Immature natural killer cell (primary cell): Measurements from ENCODE around the gene TSSK2. TPM values are rescaled to one million over a fixed set of nuclear protein-coding genes. Genes with fewer than 3 reads are reported as not detected.

Source experiments
- DNase-seq, 3 donors: peaks; one replicate each; pipeline ENCODE4 v3.0.0; 2022; ENCODE audit warnings: mixed read lengths in 1 of 3
- H3K27ac Mint-ChIP-seq, 6 donors: one replicate each; pipeline ENCODE4 v1.8.0; 2020; ENCODE audit warnings: mixed read lengths in 6 of 6, mild to moderate bottlenecking in 5 of 6, inconsistent platforms in 4 of 6, moderate library complexity in 3 of 6
- H3K27me3 Mint-ChIP-seq, 3 donors: one replicate each; pipeline ENCODE4 v1.8.0; 2020 to 2021; ENCODE audit warnings: low read depth in 3 of 3, mild to moderate bottlenecking in 3 of 3, mixed read lengths in 3 of 3, moderate library complexity in 3 of 3, inconsistent platforms in 1 of 3
- H3K36me3 Mint-ChIP-seq, 3 donors: one replicate each; pipeline ENCODE4 v1.8.0; 2020; ENCODE audit warnings: mixed read lengths in 3 of 3, inconsistent platforms in 2 of 3, mild to moderate bottlenecking in 2 of 3
- H3K4me1 Mint-ChIP-seq, 2 donors: one replicate each; pipeline ENCODE4 v1.8.0; 2020; ENCODE audit warnings: inconsistent platforms in 2 of 2, mild to moderate bottlenecking in 2 of 2, mixed read lengths in 2 of 2, moderate library complexity in 1 of 2
- H3K4me3 Mint-ChIP-seq, 5 donors: one replicate each; pipeline ENCODE4 v1.8.0; 2020; ENCODE audit warnings: mild to moderate bottlenecking in 5 of 5, mixed read lengths in 5 of 5, inconsistent platforms in 3 of 5, moderate library complexity in 3 of 5
- H3K9me3 Mint-ChIP-seq, 6 donors: one replicate each; pipeline ENCODE4 v1.8.0; 2020; ENCODE audit warnings: mild to moderate bottlenecking in 6 of 6, mixed read lengths in 6 of 6, inconsistent platforms in 4 of 6, moderate library complexity in 3 of 6
- polyA plus RNA-seq, 3 donors: library from polyadenylated mRNA; unstranded; fragments of 300-500 nt; fragmentation: Illumina TruSeq; gene quantifications; one replicate each; pipeline ENCODE4 v1.2.3, GENCODE V29; 2021

TSSK2 gene
- polyA plus RNA-seq, 3 donors from 2014 or later, result not detected

GRCh38 chr22:19167106-19167869 is 36.2 kb downstream of the TSSK2 start:
- peaks cover 14 to 16% of the 10 kb centered on the region in 2 donors for H3K4me1 Mint-ChIP-seq
- H3K4me3 Mint-ChIP-seq, result no peak overlapping the region
- H3K36me3 Mint-ChIP-seq, result no peaks in the 10 kb centered on the region
- H3K27me3 Mint-ChIP-seq, result peaks cover 11 to 26% (median 16%) of the 10 kb centered on the region in 3 donors
- H3K9me3 Mint-ChIP-seq, result no peaks in the 10 kb centered on the region
- no peak overlapping the region for H3K27ac Mint-ChIP-seq
- no peak for DNase-seq

- no peaks in the 10 kb centered on the region for H3K9me3 Mint-ChIP-seq
- no peaks in the 10 kb centered on the region for H3K36me3 Mint-ChIP-seq
- DNase-seq, result no peak
- H3K27ac Mint-ChIP-seq, result no peak overlapping the region
- H3K27me3 Mint-ChIP-seq, result peaks cover 13 to 30% (median 18%) of the 10 kb centered on the region in 3 donors
- H3K4me3 Mint-ChIP-seq, result peak overlapping the region in 3 of 5 donors; percentile 6 to 54 (median 12)
- H3K4me1 Mint-ChIP-seq, result peaks cover 24 to 26% of the 10 kb centered on the region in 2 donors
Observed at GRCh38 chr22:19168088-19168890, 37.2 kb downstream of the TSSK2 start.

DNA sequence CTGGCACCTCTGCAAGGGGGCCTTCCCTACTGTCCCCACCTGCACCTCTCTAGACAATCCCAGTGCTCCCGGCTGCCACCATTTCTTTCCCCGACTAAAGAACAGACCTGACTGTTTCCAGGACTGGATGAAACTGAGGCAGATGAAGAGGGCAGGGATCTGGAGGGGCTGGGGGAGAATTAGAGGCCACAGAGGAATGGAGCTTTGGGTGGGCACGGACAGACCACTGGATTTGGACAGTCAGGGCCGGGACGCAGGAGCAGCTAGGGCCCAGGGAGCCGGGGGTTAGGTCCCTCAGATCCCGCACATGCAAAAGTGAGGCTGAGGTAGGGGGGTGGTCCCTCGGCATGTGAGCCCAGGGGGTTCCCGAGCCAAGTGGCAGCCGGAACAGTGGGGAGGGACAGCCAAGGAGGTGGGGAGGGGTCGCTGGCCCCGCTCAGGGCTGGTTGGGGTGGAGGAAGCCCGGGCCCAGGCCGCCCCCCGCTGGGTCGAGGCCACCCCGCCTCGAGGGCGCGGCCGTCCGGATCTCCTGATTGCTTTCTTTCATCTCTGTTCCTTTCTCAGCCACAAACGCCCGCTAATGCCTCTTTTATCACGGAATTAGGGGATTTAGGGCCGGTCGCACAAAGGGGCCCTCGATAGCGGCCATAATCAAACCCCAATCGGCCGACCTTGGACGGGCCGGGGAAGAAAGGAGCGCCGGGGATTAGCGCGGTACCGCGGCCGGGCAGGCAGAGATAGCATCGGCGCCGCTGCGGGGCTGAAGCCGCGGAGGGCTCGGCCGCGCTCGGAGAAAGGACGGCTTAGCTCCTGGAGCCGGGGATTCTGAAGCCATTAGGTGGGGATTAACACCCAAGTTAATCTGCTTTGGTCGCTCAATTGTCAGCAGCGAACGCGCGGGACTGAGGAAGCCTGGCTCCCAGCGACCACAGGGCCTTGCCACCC is 38.2 kb downstream of the TSSK2 start:
- H3K9me3 Mint-ChIP-seq, result no peaks in the 10 kb centered on the region
- no peak for DNase-seq
- peak overlapping the region in 2 of 6 donors; percentile 40 to 76 for H3K27ac Mint-ChIP-seq
- peak overlapping the region in 4 of 5 donors; percentile 14 to 90 (median 34) for H3K4me3 Mint-ChIP-seq
- peaks cover 26 to 30% of the 10 kb centered on the region in 2 donors for H3K4me1 Mint-ChIP-seq
- H3K36me3 Mint-ChIP-seq, result no peaks in the 10 kb centered on the region
- H3K27me3 Mint-ChIP-seq, result peaks cover 13 to 30% (median 18%) of the 10 kb centered on the region in 3 donors

DNA sequence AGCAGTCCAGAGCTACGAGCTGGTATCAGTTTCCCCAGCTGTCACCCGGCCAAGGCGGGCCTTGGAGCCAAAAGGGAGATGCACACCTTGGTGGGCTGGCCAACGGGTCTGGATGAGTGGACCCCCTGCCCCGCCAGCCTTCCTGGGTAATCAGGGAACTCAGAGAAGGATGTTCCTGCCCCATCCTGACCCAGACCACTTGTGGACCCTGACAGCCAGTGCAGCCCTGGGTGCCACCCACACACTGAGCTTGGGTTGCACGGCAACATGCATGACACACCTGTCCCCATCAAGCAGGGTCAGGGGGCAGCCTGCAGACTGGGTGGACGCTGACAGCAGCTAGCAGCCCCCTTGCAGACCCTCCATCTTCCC is 38.8 kb downstream of the TSSK2 start:
- Mint-ChIP-seq H3K27me3 (peaks cover 13 to 30% (median 22%) of the 10 kb centered on the region in 3 donors), H3K4me1 (peaks cover 26 to 30% of the 10 kb centered on the region in 2 donors), H3K36me3 (no peaks in the 10 kb centered on the region), H3K9me3 (no peaks in the 10 kb centered on the region), H3K27ac (peak overlapping the region in 1 of 6 donors; percentile 81), H3K4me3 (peak overlapping the region in 4 of 5 donors; percentile 89 to 93 (median 92))
- no peak for DNase-seq

DNA sequence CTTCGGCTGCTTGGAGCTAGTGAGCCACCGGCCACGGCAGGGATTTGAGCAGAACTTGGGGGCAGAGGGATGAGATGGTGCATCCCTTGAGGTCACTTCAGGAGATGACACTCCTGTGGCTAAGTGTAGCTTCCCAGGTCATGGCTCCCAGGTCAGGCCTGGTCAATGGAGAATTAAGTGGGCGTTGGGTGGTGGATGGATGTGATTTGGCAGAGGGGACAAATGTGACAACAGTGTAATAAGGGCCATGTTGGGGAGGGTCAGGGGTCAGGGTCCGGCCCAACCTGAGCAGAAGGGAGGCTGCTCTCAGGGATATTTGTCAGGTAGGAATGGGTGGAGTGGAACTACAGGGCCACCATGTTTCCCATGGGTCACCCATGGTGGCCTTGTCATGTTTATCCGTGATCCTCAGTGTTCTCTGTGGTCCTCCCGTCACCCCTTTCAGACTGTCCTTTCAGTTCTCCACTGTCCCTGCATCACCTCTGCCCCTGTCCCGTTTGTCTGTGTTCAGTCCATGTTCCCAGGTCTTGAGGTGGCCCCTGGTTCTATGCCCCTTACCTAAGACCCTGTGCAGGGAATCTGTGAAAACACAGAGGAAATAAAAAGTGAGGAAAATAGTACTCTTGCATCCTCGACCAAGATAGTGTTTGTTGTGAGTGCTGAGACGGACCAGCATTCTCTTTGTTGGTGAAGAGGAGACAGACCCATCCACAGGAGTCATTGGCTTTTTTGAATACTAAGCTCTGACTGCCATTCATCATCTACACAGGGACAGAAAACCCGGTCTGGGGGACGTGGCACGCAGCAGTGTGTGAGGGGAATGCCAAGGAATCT is 41.3 kb downstream of the TSSK2 start:
- Mint-ChIP-seq H3K9me3 (no peaks in the 10 kb centered on the region), H3K27ac (peak overlapping the region; percentile 31 to 93 (median 86)), H3K4me3 (peak overlapping the region; percentile 89 to 94 (median 93)), H3K4me1 (peaks cover 26 to 33% of the 10 kb centered on the region in 2 donors), H3K27me3 (peaks cover 13 to 26% (median 22%) of the 10 kb centered on the region in 3 donors), H3K36me3 (no peaks in the 10 kb centered on the region)
- DNase-seq, result no peak

DNA sequence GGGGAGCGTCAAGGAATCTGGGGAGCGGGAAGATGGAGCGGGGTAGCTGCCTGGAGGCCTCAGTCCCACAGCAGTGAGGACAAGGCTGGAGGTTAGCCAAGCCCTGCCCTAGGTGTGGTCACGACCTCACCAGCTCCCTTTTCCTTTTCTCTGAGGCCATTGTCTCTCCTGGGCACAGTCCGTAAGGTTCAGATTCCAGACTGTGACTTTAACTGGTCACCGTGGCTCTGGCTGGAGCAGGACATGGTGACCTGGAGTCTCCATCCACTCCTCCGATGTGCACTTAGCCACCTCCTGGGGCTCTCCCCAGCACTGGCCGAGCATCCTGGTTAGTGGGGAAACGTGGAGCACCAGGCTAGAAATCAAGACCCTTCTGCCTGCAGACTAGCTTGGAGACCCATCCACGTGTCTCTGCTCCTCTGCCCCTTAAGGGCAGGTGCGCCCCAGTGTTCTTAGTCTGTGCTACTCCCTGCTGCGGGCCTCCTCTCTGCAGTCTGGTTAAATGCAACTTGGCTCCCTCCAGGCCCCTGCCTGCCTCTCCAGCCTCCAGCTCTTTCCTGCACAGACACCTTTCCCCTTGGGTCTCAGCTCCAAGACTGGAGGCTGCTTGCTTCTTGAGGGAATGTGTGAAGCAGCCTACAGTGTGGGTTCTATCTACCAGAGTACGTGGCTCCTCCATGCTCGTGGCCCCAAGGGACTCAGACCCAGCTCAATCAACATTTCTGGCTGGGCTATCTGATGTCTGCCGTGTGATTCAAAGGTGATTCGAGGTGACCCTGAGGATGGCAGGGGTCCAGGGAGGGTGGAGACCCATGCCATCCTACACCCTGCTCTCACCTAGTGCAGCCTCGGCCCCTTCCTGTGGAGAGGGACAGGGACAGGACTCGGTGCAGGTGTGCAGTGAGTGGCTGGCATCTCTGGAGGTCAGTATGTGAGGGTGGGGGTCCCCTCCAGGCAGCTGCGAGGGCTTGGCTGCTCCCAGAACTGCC is 42.2 kb downstream of the TSSK2 start:
- no peaks in the 10 kb centered on the region for H3K36me3 Mint-ChIP-seq
- no peaks in the 10 kb centered on the region for H3K9me3 Mint-ChIP-seq
- H3K27ac Mint-ChIP-seq, result peak overlapping the region; percentile 50 to 93 (median 78)
- H3K4me1 Mint-ChIP-seq, result peaks cover 26 to 33% of the 10 kb centered on the region in 2 donors
- peak overlapping the region; percentile 55 to 94 (median 90) for H3K4me3 Mint-ChIP-seq
- no peak for DNase-seq
- H3K27me3 Mint-ChIP-seq, result peaks cover 13 to 21% (median 16%) of the 10 kb centered on the region in 3 donors

GRCh38 chr22:19174106-19175025 is 43.3 kb downstream of the TSSK2 start:
- Mint-ChIP-seq H3K4me1 (peaks cover 29 to 36% of the 10 kb centered on the region in 2 donors), H3K4me3 (peak overlapping the region in 1 of 5 donors; percentile 10), H3K27me3 (peaks cover 8 to 19% (median 11%) of the 10 kb centered on the region in 3 donors), H3K9me3 (no peaks in the 10 kb centered on the region), H3K27ac (no peak overlapping the region), H3K36me3 (no peaks in the 10 kb centered on the region)
- DNase-seq, result no peak

DNA sequence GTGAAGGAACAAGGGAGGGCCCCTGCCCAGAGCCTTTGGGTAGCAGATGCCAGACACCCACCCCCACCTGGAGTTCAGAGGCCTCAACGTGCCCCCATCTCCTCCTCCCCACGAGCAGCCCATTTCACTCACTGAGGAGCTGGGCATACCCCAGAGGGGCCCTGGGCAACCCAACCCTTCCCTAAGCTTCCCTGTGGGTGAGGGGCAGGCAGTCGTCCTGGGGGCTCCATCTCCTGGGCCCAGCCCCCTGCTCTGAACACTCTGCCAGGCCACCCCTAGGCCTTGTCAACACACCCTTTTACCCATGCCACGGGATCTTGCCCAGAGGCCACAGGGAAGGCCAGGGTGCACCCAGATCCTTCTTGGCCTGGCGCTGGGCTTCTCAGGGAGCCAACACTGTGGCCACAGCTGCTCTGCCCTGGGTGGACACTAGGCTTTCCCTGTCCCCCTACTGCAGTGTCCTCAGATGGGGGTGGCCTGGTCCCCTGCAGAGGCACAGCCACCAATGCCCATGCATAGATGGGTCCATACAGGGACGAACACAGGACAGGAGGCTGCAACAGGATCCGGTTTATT is 44.0 kb downstream of the TSSK2 start:
- peaks cover 8 to 20% (median 11%) of the 10 kb centered on the region in 3 donors for H3K27me3 Mint-ChIP-seq
- no peaks in the 10 kb centered on the region for H3K9me3 Mint-ChIP-seq
- H3K27ac Mint-ChIP-seq, result no peak overlapping the region
- H3K36me3 Mint-ChIP-seq, result no peaks in the 10 kb centered on the region
- no peak overlapping the region for H3K4me3 Mint-ChIP-seq
- no peak for DNase-seq
- H3K4me1 Mint-ChIP-seq, result peaks cover 32 to 38% of the 10 kb centered on the region in 2 donors

- no peaks in the 10 kb centered on the region for H3K36me3 Mint-ChIP-seq
- H3K9me3 Mint-ChIP-seq, result no peaks in the 10 kb centered on the region
- H3K4me1 Mint-ChIP-seq, result peaks cover 26 to 33% of the 10 kb centered on the region in 2 donors
- H3K4me3 Mint-ChIP-seq, result peak overlapping the region in 4 of 5 donors; percentile 21 to 66 (median 56)
- no peak for DNase-seq
- H3K27me3 Mint-ChIP-seq, result peaks cover 5 to 15% (median 11%) of the 10 kb centered on the region in 3 donors
- H3K27ac Mint-ChIP-seq, result peak overlapping the region in 3 of 6 donors; percentile 16 to 54 (median 40)
Observed at GRCh38 chr22:19175602-19176174, 44.6 kb downstream of the TSSK2 start.

GRCh38 chr22:19176175-19176643 is 45.1 kb downstream of the TSSK2 start:
- Mint-ChIP-seq H3K4me1 (peaks cover 22 to 29% of the 10 kb centered on the region in 2 donors), H3K36me3 (no peaks in the 10 kb centered on the region), H3K27me3 (peaks cover 5 to 11% (median 11%) of the 10 kb centered on the region in 3 donors), H3K27ac (peak overlapping the region in 3 of 6 donors; percentile 16 to 54 (median 40)), H3K9me3 (no peaks in the 10 kb centered on the region), H3K4me3 (peak overlapping the region in 4 of 5 donors; percentile 48 to 69 (median 58))
- DNase-seq, result no peak
